ENCODE results near the gene MEGF6. TPM values are rescaled to one million over a fixed set of nuclear protein-coding genes. Genes with fewer than 3 reads are reported as not detected.

The MEGF6 gene
- total and polyA plus RNA-seq, 5 experiments from 2014 or later = 2.2 to 198 (median 3.5) TPM

- Mint-ChIP-seq H3K4me1 (peaks cover 0 to 3% (median 1%) of the 10 kb centered on the region in 4 donors), H3K9me3 (no peaks in the 10 kb centered on the region), H3K27ac (no peak overlapping the region), H3K36me3 (no peaks in the 10 kb centered on the region), H3K4me3 (no peak overlapping the region), H3K27me3 (no peaks in the 10 kb centered on the region)
- DNase-seq (no peak), ATAC-seq (no peak)
- POLR2A ChIA-PET = no interaction called here
Observed at GRCh38 chr1:3460672-3461131, 150.6 kb downstream of the MEGF6 start.

DNA sequence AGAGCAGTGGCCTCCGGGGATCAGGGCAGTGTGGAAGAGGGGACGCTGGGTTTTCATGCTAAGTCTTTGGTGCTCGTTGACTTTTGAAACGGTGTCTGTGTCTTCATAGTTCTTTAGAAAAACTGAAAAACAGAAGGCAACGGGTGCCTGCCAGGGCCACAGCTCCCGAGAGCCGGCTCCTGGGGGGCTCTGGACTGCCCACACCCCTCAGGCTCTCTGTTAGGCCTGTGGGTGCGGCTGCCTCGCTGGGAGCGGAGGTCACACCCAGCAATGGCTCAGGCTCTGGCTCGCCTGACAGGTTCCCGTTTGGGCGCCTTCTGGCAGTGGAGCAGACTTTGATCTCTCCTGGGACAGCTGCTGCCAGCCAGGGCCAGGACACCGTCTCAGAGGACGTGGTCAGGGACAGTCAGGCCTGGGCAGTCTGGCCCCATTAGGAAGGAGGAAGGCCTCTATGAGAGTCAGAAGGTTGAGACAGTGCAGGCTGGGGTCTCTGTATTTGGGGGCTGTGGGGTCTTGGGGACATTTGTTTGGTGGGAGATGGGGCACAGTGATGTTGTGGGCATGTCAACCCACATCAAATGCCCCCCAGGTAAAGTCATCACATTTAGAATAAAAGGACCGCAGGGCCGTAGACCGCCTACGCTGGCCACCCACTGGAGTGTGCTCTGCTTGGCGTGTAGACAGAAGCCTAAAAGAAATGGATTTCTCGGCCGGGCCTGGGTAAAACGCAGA, 151.2 kb downstream of the MEGF6 start:
- peak overlapping the region in 1 of 10 donors; percentile 35 for H3K27ac Mint-ChIP-seq
- peaks cover 0 to 5% (median 3%) of the 10 kb centered on the region in 4 donors for H3K4me1 Mint-ChIP-seq
- no peak overlapping the region for H3K4me3 Mint-ChIP-seq
- ATAC-seq = no peak
- peak in 1 of 10 donors; percentile 4 for DNase-seq
- H3K9me3 Mint-ChIP-seq = no peaks in the 10 kb centered on the region
- POLR2A ChIA-PET = no interaction called here
- no peaks in the 10 kb centered on the region for H3K27me3 Mint-ChIP-seq
- H3K36me3 Mint-ChIP-seq = no peaks in the 10 kb centered on the region

DNA sequence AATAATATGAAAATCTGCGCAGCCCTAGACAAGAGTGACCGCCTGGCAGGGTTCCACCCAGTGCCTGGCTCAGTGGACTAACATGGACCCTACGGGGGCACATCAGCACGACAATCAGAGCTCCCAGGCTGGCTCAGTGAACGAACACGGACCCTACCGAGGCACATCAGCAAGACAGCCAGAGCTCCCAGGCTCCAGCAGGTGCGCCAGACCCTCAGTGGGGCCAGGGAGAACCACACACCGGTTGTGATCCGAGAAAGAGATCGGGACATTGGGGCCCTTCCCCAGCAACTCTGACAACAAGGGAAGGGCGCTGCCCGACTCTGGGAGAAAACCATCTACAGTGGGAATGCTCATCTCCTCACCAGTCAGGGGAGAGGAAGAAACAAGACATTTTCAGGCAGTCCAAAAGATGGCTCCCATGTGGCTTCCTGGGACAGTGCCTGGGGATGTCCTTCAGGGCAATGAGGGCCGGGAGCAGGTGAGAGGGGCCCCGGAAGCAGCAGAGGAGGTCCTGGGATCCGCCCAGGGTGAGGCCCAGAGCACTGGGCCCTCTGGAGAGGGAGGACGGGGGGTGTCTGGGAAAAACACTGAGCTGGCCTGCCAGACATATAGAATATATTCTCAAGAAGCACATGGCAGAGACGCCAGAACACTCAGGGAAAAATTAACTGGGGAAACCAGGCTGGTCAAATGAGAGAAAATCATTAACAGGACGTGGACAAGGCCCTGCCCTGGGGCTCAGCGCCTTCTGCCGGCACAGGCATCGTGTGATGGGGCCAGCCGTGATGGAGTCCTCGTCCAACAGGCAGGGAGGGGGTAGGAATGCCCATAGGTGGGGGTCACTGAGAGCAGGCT, 152.0 kb downstream of the MEGF6 start:
- Mint-ChIP-seq H3K9me3 (no peaks in the 10 kb centered on the region), H3K36me3 (no peaks in the 10 kb centered on the region), H3K4me3 (no peak overlapping the region), H3K27me3 (no peaks in the 10 kb centered on the region), H3K4me1 (peaks cover 0 to 7% (median 3%) of the 10 kb centered on the region in 4 donors), H3K27ac (peak overlapping the region in 1 of 10 donors; percentile 6)
- ATAC-seq (no peak), DNase-seq (no peak)
- POLR2A ChIA-PET = no interaction called here

- peaks cover 3 to 11% (median 4%) of the 10 kb centered on the region in 4 donors for H3K4me1 Mint-ChIP-seq
- no peaks in the 10 kb centered on the region for H3K9me3 Mint-ChIP-seq
- no peaks in the 10 kb centered on the region for H3K36me3 Mint-ChIP-seq
- no peaks in the 10 kb centered on the region for H3K27me3 Mint-ChIP-seq
- DNase-seq (no peak), ATAC-seq (no peak)
- H3K4me3 Mint-ChIP-seq = no peak overlapping the region
- peak overlapping the region in 2 of 10 donors; percentile 43 to 45 for H3K27ac Mint-ChIP-seq
- POLR2A ChIA-PET = no interaction called here
Observed at GRCh38 chr1:3457910-3458883, 153.1 kb downstream of the MEGF6 start.

GRCh38 chr1:3456964-3457909, 154.1 kb downstream of the MEGF6 start:
- DNase-seq = no peak
- no peak overlapping the region for H3K4me3 Mint-ChIP-seq
- ATAC-seq = no peak
- H3K9me3 Mint-ChIP-seq = no peaks in the 10 kb centered on the region
- H3K36me3 Mint-ChIP-seq = no peaks in the 10 kb centered on the region
- peaks cover 3 to 12% (median 6%) of the 10 kb centered on the region in 4 donors for H3K4me1 Mint-ChIP-seq
- POLR2A ChIA-PET = no interaction called here
- H3K27me3 Mint-ChIP-seq = no peaks in the 10 kb centered on the region
- no peak overlapping the region for H3K27ac Mint-ChIP-seq

GRCh38 chr1:3456449-3456963, 154.8 kb downstream of the MEGF6 start:
- DNase-seq (no peak), ATAC-seq (no peak)
- H3K4me3 Mint-ChIP-seq = peak overlapping the region in 2 of 10 donors; percentile 14 to 20
- no peaks in the 10 kb centered on the region for H3K9me3 Mint-ChIP-seq
- peaks cover 0 to 2% (median 2%) of the 10 kb centered on the region in 5 donors for H3K27me3 Mint-ChIP-seq
- H3K4me1 Mint-ChIP-seq = peaks cover 3 to 12% (median 6%) of the 10 kb centered on the region in 4 donors
- no peak overlapping the region for H3K27ac Mint-ChIP-seq
- POLR2A ChIA-PET = no interaction called here
- no peaks in the 10 kb centered on the region for H3K36me3 Mint-ChIP-seq

DNA sequence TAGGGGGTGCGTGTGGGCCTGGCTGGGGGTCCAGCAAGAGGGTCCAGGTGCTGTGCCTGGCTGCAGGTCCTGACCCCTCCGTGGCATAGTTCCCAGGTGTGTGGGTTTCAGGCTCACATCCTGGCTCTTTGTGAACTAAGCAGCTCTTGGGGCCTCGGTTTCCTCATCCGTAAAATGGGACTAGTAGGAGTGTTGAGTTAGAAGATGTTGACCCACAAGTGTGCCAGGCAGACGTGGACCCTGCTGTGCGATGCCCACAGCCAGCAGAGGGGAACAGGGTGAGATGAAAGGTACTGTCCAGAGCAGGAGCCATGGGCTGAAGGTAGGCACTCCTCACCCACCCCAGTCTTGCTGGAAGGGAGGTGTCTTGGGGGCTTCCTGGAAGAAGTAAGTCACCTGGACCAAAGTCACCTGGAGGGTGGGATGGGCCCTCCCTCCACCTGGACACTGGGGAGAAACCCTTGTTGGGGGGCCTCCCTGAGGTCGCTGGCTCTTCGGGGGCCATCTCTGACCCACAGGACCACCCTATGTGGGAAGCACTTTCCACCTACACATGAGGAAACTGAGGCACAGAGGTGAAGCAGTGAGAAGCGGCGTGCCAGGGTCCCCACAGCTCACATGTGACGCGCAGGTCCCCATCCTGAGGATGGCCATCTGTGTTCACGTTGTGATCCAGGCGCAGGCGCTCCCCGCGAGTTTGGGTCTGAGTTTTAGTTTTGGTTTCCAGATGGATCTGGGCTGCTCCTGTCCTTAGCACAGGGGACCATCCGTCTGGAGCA, 155.4 kb downstream of the MEGF6 start:
- H3K36me3 Mint-ChIP-seq = no peaks in the 10 kb centered on the region
- DNase-seq (no peak), ATAC-seq (no peak)
- H3K4me1 Mint-ChIP-seq = peaks cover 3 to 12% (median 6%) of the 10 kb centered on the region in 4 donors
- peaks cover 0 to 8% (median 5%) of the 10 kb centered on the region in 5 donors for H3K27me3 Mint-ChIP-seq
- H3K27ac Mint-ChIP-seq = no peak overlapping the region
- POLR2A ChIA-PET = no interaction called here
- no peaks in the 10 kb centered on the region for H3K9me3 Mint-ChIP-seq
- peak overlapping the region; percentile 36 to 84 (median 70) for H3K4me3 Mint-ChIP-seq

- no peaks in the 10 kb centered on the region for H3K36me3 Mint-ChIP-seq
- peak overlapping the region; percentile 59 to 84 (median 72) for H3K4me3 Mint-ChIP-seq
- POLR2A ChIA-PET = interaction anchor here (0.6 kb wide), 1 partner anchor 11 kb away, joined by 3 read pairs; no protein-coding TSS in a partner anchor
- ATAC-seq (peak; percentile 25 to 40), DNase-seq (peak in 3 of 10 donors; percentile 11 to 34 (median 27))
- no peaks in the 10 kb centered on the region for H3K9me3 Mint-ChIP-seq
- H3K27me3 Mint-ChIP-seq = peaks cover 2 to 14% (median 5%) of the 10 kb centered on the region in 5 donors
- H3K27ac Mint-ChIP-seq = peak overlapping the region in 2 of 10 donors; percentile 24 to 61
- H3K4me1 Mint-ChIP-seq = peaks cover 3 to 12% (median 6%) of the 10 kb centered on the region in 4 donors
Observed at GRCh38 chr1:3454811-3455618, 156.3 kb downstream of the MEGF6 start.

- H3K36me3 Mint-ChIP-seq = no peaks in the 10 kb centered on the region
- no peaks in the 10 kb centered on the region for H3K9me3 Mint-ChIP-seq
- DNase-seq (peak in 6 of 10 donors; percentile 24 to 41 (median 35)), ATAC-seq (peak; percentile 44 to 59)
- peaks cover 3 to 12% (median 6%) of the 10 kb centered on the region in 4 donors for H3K4me1 Mint-ChIP-seq
- H3K27ac Mint-ChIP-seq = peak within 1 kb of the TSS in 2 of 10 donors; percentile 24 to 61
- H3K4me3 Mint-ChIP-seq = peak within 1 kb of the TSS; percentile 59 to 87 (median 72)
- POLR2A ChIA-PET = interaction anchor here (0.6 kb wide), 1 partner anchor 12 kb away, joined by 3 read pairs; no protein-coding TSS in a partner anchor
- H3K27me3 Mint-ChIP-seq = peaks cover 5 to 19% (median 6%) of the 10 kb centered on the region in 5 donors
Observed at GRCh38 chr1:3453891-3454810, 157.2 kb downstream of the MEGF6 start, which contains the start of gene ARHGEF16. TSS of gene ARHGEF16 (plus strand) at chr1:3454665. CDS start at chr1:3463085, 8,420 bp downstream.

Measured in naive thymus-derived CD8-positive, alpha-beta T cell (primary cell).